PC-3 (cell line): ENCODE data around the gene ZC2HC1C. TPM values are rescaled to one million over a fixed set of nuclear protein-coding genes. Genes with fewer than 3 reads are reported as not detected.

Experiments
- ATAC-seq: fragments of 200-7000 bp; cut with Tn5 transposase; 2 replicates; pipeline ENCODE4 v1.9.1; 2020; ENCODE audit warnings: mild to moderate bottlenecking, moderate library complexity
- BruUV-seq: library from RNA; stranded (reverse); fragments of 400-500 nt; replicated peaks from 2 replicates; lab custom pipeline; 2021; lab: Mats Ljungman, UMichigan
- CTCF ChIA-PET: fragments of 300-600 bp; sonication (Branson Sonifier 250); formaldehyde crosslinking; loops from one replicate; lab custom pipeline; 2022; ENCODE audit warnings: antibody characterized with exemption; lab: Charles Lee
- POLR2A ChIA-PET: fragments of 300-600 bp; sonication (Branson Sonifier 250); formaldehyde crosslinking; loops from one replicate; lab custom pipeline; 2022; ENCODE audit warnings: antibody characterized with exemption; ENCODE audit not compliant: unreplicated experiment; lab: Charles Lee
- DNase-seq: peaks from one replicate; pipeline ENCODE4 v3.0.0-alpha.2; 2015
- H2AFZ ChIP-seq: fragments of 300-600 bp; sonication (generic); 2 replicates; pipeline ENCODE4 v1.6.0; 2016; ENCODE audit warnings: antibody characterized with exemption, low read length
- H3F3A ChIP-seq: fragments of 300-600 bp; sonication (generic); one replicate; pipeline ENCODE4 v1.6.0; 2017; ENCODE audit warnings: antibody characterized with exemption, low read length, control low read depth, mild to moderate bottlenecking; ENCODE audit not compliant: unreplicated experiment
- H3K27ac ChIP-seq: fragments of 300-600 bp; sonication (generic); 2 replicates; pipeline ENCODE4 v1.5.1; 2016; ENCODE audit warnings: mild to moderate bottlenecking, low read length
- H3K27me3 ChIP-seq: fragments of 300-600 bp; sonication (generic); 2 replicates; pipeline ENCODE4 v1.6.1; 2016; ENCODE audit warnings: low read length, mixed read lengths
- H3K36me3 ChIP-seq: fragments of 300-600 bp; sonication (generic); 2 replicates; pipeline ENCODE4 v1.6.1; 2016; ENCODE audit warnings: low read depth, mixed run types, low read length, mixed read lengths
- H3K4me1 ChIP-seq: fragments of 300-600 bp; sonication (generic); 2 replicates; pipeline ENCODE4 v1.5.1; 2016; ENCODE audit warnings: low read length; ENCODE audit not compliant: insufficient read depth
- H3K4me2 ChIP-seq: fragments of 300-600 bp; sonication (generic); 2 replicates; pipeline ENCODE4 v1.6.0; 2016; ENCODE audit warnings: low read length
- H3K4me3 ChIP-seq: fragments of 300-600 bp; sonication (generic); 2 replicates; pipeline ENCODE4 v1.5.1; 2016; ENCODE audit warnings: mild to moderate bottlenecking, low read length, mixed read lengths
- H3K79me2 ChIP-seq: fragments of 300-600 bp; sonication (generic); 2 replicates; pipeline ENCODE4 v1.6.1; 2017; ENCODE audit warnings: low read length, mixed read lengths
- H3K9ac ChIP-seq: fragments of 300-600 bp; sonication (generic); 2 replicates; pipeline ENCODE4 v1.6.0; 2016; ENCODE audit warnings: mild to moderate bottlenecking, low read length
- H3K9me2 ChIP-seq: fragments of 300-600 bp; sonication (generic); replicated peaks from 2 replicates; pipeline ENCODE4 v1.6.1; 2016; ENCODE audit warnings: mixed run types, low read length, mixed read lengths
- H3K9me3 ChIP-seq: fragments of 300-600 bp; sonication (generic); 2 replicates; pipeline ENCODE4 v1.6.1; 2016; ENCODE audit warnings: low read length, mixed read lengths
- H4K20me1 ChIP-seq: fragments of 300-600 bp; sonication (generic); 2 replicates; pipeline ENCODE4 v1.6.1; 2016; ENCODE audit warnings: low read length, mixed read lengths
- EZH2 ChIP-seq: fragments of 300-600 bp; sonication (generic); IDR thresholded peaks from one replicate; pipeline ENCODE4 v1.6.1; 2017; ENCODE audit warnings: antibody characterized with exemption, mild to moderate bottlenecking, low read length; ENCODE audit not compliant: unreplicated experiment
- EZH2phosphoT487 ChIP-seq: fragments of 300-600 bp; sonication (generic); IDR thresholded peaks from 2 replicates; pipeline ENCODE4 v1.6.1; 2018; ENCODE audit warnings: mild to moderate bottlenecking, antibody characterized with exemption, low read length, borderline replicate concordance
- intact Hi-C: fragments of 100-400 bp; cut with micrococcal nuclease; formaldehyde crosslinking; loops from 2 replicates; pipeline ENCODE4 v1.9.0; 2023
- total RNA-seq: library from RNA; depleted of rRNA; stranded (reverse); fragments of >200 nt; gene quantifications from 2 replicates; pipeline ENCODE4 v1.2.3, GENCODE V29; 2014
- TF ChIP-seq, protein P1 (sequence below): fragments of 300-600 bp; sonication (generic); conservative IDR thresholded peaks from 2 replicates; pipeline ENCODE4 v1.5.1; 2017; ENCODE audit warnings: antibody characterized with exemption, low read depth, mild to moderate bottlenecking, low read length

Gene ZC2HC1C
- total RNA-seq, 1 experiment from 2014 or later = 3.4 TPM

DNA sequence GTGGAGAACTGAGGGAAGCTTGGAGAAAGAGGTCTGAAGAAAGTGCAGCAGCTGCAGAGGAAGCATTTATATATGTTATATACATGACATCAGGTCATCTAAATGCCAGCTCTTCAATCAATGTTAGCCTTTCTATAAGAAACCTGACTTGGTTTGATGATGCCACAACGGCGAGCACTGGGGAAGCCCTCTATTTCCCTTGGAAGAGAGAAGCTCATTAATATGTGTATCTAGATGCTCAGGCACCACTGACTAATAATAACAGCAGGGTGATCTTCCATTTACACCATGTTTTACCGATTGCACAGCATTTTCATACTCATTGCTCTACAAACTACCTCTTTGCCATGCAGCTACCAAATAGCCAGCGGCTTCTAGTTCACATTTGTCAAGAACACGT is 6.4 kb upstream of the ZC2HC1C start:
- Histone ChIP-seq H3K9me3 (no peaks in the 10 kb centered on the region), H4K20me1 (no peaks in the 10 kb centered on the region), H3K4me3 (peak overlapping the region; percentile 78), H3K9me2 (no peaks in the 10 kb centered on the region), H3K27ac (peak overlapping the region; percentile 59; the same call in 1 of the 2 replicates), H3K4me2 (peak overlapping the region; percentile 93), H3K9ac (peak overlapping the region; percentile 87), H3K27me3 (no peaks in the 10 kb centered on the region), H3F3A (no peaks in the 10 kb centered on the region), H2AFZ (peak overlapping the region; percentile 88), H3K36me3 (peaks cover 13% of the 10 kb centered on the region), H3K79me2 (peaks cover 27% of the 10 kb centered on the region), H3K4me1 (peaks cover 9% of the 10 kb centered on the region)
- POLR2A ChIA-PET = no interaction called here
- CTCF ChIA-PET = interaction anchor here (0.7 kb wide), 1 partner anchor 28 kb away, joined by 4 read pairs; no protein-coding TSS in a partner anchor
- no peak for DNase-seq
- BruUV-seq = no TSS peak
- intact Hi-C loops = loop anchor here (5.0 kb wide), 2 partner anchors 61 to 76 kb away; partner anchors contain the start of gene EIF2B2
- no peak for ATAC-seq
- TF ChIP-seq EZH2phosphoT487 (no peak), EZH2 (no peak)
- TF ChIP-seq, protein P1, sequence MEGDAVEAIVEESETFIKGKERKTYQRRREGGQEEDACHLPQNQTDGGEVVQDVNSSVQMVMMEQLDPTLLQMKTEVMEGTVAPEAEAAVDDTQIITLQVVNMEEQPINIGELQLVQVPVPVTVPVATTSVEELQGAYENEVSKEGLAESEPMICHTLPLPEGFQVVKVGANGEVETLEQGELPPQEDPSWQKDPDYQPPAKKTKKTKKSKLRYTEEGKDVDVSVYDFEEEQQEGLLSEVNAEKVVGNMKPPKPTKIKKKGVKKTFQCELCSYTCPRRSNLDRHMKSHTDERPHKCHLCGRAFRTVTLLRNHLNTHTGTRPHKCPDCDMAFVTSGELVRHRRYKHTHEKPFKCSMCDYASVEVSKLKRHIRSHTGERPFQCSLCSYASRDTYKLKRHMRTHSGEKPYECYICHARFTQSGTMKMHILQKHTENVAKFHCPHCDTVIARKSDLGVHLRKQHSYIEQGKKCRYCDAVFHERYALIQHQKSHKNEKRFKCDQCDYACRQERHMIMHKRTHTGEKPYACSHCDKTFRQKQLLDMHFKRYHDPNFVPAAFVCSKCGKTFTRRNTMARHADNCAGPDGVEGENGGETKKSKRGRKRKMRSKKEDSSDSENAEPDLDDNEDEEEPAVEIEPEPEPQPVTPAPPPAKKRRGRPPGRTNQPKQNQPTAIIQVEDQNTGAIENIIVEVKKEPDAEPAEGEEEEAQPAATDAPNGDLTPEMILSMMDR = no peak

DNA sequence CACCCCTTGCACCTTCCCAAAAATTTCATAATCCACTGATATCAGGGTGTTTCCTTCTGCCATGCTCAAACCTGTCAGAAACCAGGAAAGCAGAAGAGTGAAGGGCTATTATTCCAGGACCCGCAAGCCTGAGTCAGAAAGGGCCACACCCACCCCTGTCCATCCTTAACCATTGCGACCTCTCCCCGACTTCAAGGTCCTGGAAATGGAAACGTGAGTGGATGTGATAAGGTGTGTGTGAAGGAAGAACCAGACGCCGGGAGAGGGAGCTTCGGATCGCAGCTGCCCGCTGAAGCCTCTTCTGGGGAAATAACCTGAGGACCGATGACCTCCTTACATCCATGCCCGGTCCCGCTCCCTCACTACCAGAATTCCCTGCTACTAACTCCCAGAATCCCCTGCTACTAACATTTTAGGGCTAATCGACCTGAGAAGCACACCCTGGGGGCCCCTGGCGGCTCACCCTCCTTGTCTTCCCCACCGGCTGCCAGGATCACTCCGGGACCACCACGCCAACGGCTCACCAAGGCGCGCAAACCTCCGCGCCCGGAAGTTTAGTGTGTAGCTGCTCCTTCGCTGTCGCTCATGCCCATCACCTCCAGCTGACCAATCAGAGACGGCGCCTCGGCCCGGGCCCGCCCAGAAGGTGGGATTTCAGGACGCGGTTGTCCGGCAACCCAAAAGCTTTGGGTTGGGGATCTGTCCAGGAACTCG is 5.8 kb upstream of the ZC2HC1C start, which contains the start of gene ACYP1:
Gene ACYP1 (minus strand): TSS at position 534 of the 714 bp plus-strand sequence. CDS start 471 bp downstream, at position 63.
- H3K79me2 ChIP-seq = peaks cover 31% of the 10 kb centered on the region
- POLR2A ChIA-PET = interaction anchor here (0.7 kb wide), 1 partner anchor 486 kb away, joined by 4 read pairs; no protein-coding TSS in a partner anchor
- H3K9me2 ChIP-seq = no peaks in the 10 kb centered on the region
- H3K27ac ChIP-seq = peak within 1 kb of the TSS; percentile 59
- H3K4me1 ChIP-seq = peaks cover 15% of the 10 kb centered on the region
- H3K36me3 ChIP-seq = peaks cover 13% of the 10 kb centered on the region
- no peaks in the 10 kb centered on the region for H3F3A ChIP-seq
- peak within 1 kb of the TSS; percentile 88 for H2AFZ ChIP-seq
- peak; percentile 95 for ATAC-seq
- peak within 1 kb of the TSS; percentile 78 for H3K4me3 ChIP-seq
- no peak for TF ChIP-seq EZH2
- TF ChIP-seq, protein P1 = peak; percentile 17; the same call in 1 of the 2 replicates
- DNase-seq = peak; percentile 93
- BruUV-seq = TSS peak; percentile 38
- no peaks in the 10 kb centered on the region for H3K9me3 ChIP-seq
- H3K4me2 ChIP-seq = peak within 1 kb of the TSS; percentile 93
- CTCF ChIA-PET = interaction anchor here (0.7 kb wide), 2 partner anchors 29 to 107 kb away, joined by 3 to 4 read pairs; no protein-coding TSS in a partner anchor
- no peaks in the 10 kb centered on the region for H3K27me3 ChIP-seq
- no peaks in the 10 kb centered on the region for H4K20me1 ChIP-seq
- intact Hi-C loops = loop anchor here (5.0 kb wide), 2 partner anchors 61 to 76 kb away; partner anchors contain the start of gene EIF2B2
- H3K9ac ChIP-seq = peak within 1 kb of the TSS; percentile 87
